GM21576 (cell line): ENCODE measurements around the gene ABCC11.
"Not testable (repeated sequence)": the region's sequence is repeated elsewhere in the genome, so short reads cannot be mapped to it uniquely, and the experiment has no call there.

Source experiments
- ATAC-seq: cut with Tn5 transposase; IDR thresholded peaks from one replicate; pipeline ENCODE4 v1.9.1; 2021; ENCODE audit warnings: mild to moderate bottlenecking, moderate library complexity; ENCODE audit not compliant: unreplicated experiment

Gene ABCC11

DNA sequence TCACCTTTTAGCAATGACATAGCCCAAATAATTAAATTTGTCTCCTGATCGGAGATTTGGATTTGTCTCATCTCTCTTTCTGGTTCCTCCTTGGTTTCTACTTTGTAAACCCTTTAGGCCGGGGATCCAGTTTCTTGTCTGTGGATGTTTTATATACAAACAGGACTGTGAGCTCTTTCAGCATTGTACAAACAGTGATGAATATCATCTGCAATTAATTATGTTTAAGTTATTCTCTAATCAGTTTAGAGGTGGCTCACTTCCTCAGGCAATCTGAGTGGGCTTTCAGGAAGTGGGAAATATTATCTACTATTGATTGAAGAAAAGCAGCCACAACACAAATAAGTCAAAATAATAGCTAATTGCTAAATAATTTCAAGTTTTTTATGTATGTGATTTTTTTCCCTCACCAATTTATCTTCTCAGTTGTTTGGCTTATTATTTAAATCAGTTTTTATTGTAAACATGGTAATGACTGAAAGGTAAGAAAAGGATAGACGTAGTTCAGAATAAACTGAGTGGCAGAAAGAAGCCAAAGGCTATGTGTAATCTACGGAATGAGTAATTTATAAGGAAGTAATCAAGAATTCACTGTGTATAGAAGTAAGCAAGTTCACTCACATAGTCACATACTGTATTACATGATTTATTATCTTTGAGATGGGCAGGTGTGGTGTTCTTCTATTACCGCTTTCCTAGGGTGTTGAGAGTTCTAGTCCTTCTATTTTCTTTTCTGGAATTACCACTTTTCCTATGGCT lies 3.4 kb upstream of the ABCC11 start:
- ATAC-seq = no peak

DNA sequence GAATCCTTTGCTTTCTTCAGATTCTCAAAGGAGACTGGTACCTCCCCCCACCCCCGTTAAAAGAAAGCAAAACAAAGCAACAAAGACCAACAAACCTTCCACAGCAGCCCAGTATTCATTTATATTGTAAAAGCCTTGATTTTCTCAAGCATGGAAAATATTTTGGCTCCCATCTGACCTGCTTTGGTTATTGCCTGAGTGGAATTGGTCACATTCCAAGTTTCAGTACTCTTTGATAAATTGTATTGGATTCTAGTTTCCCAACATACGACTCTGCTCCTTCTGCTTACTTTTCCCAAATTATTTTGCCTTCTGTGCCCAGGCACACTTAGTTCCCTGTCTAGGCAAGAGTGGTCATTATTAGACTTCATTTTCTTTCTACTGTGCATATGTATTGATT lies 1.3 kb downstream of the ABCC11 start:
- ATAC-seq = no peak

DNA sequence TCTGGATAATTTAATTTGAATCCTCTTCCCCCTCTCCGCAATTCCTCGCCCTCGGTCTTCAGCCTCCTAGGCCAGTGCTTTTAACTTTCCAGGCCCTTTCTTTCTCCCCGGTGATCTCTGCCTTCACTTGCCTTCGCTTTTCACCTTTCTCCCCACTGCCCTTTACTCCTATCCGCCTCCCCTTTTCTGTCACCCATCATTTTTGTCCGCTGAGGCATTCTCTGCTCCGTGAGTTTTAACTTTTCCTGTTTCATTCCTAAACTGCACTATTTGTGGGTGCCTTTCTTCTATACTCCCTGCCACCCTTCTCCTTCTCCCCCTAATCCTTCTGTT lies 2.5 kb downstream of the ABCC11 start:
- no peak for ATAC-seq

DNA sequence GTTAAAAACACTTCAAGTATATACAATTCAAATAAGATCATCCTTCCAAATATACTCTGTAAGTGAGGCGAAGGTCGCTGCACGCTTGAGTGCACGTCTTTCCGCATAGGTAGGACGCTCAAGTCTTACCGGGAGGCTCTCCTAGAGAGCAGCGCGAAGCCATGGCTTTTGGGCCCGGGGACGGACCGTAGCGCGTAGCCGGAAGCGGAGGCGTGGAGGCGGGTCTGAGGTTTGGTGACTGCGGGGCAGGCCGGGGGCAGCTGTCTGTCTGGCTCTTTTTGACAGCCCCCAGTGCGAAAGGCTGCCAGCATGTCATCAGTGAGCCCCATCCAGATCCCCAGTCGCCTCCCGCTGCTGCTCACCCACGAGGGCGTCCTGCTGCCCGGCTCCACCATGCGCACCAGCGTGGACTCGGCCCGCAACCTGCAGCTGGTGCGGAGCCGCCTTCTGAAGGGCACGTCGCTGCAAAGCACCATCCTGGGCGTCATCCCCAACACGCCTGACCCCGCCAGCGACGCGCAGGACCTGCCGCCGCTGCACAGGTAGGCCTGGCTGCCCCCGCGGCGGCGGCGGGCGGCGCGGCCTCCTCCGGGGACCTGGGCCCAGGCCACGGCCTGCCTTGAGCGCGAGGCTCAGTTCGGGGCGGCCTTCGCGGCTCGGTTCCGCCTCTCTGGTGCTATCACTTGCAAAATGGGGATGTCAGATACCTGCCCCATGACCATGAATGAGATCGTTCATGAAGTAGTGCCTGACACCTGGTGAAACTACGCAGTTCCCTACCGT lies 3.1 kb downstream of the ABCC11 start, which contains the start of gene LONP2:
LONP2 (plus strand) TSS at position 221 of the 783 bp plus-strand sequence; CDS start at position 310, 89 bp downstream.
- ATAC-seq = peak; percentile 96

DNA sequence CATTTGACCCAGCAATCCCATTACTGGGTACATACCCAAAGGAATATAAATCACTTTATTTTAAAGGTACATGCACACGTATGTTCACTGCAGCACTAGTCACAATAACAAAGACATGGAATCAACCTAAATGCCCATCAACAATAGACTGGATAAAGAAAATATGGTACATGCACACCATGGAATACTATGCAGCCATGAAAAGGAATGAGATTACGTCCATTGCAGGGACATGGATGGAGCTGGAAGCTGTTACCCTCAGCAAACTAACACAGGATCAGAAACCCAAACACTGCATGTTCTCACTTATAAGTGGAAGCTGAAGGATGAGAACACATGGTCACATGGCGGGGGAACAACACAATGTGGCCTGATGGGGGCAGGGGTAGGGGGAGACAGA lies 7.2 kb downstream of the ABCC11 start:
- not testable (repeated sequence) for ATAC-seq

DNA sequence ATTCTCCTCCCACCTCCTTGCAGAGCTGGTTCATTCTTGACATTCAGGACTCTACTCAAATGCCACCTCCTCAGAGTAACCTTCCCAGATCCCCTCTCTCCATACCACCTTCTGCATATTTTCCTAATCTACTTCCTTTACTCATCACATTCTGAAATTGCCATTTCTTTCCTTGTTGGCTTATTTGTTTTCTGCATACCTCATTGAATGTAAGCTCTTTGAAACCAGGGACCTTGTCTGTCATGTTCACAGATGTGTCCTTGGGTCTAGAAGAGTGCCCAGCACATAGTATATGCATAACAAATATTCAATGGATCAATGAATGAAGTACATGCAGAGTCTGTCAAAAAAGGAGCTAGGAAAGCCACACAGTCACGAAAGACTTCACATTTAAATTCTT lies 11.1 kb downstream of the ABCC11 start:
- no peak for ATAC-seq

DNA sequence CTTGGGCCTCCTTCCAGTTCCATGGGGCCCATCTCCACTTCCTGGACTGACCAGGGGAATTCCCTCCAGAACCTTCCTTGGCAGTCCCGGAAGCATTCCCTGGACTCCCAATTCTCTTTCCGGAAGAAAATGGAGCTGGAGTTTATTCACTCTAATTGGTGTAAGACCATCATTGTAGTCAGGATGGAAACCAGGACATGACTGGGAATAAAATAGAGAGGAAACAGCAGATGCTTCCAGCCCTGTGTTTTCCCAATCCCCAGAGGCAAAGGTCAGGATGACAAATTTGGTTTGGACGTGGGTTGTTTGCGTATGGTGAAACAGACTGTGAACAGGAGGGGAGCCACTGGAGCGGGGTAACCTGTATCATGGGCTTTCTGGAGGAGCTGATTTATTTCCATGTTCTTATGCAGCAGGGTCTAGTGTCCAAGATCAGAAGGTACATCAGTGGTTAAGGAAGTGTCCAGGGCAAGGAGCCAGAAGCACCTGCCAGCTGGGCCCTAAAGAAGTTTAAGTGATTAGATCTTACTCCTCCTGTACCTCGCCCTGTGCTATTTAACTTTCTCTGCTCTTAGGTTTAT lies 11.7 kb downstream of the ABCC11 start:
- ATAC-seq = no peak

DNA sequence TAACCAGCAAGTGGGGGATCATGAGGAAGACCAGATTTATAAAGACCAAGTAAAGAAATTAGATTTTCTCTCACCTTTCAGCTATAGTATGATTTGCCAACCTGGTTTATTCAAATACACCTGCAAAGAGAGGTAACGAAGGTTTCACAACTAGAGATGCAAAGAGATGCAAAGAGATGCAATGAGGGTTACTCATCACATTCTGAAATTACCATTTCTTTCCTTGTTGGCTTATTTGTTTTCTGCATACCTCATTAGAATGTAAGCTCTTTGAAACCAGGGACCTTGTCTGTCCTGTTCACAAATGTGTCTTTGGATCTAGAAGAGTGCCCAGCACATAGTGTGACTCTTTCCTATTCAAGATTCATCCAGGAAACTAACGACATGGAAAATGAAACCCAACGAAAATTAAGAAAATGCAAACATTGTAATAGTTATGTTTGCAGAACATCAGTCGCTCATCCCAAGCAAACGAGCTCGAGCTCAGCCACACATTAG lies 12.2 kb downstream of the ABCC11 start:
- no peak for ATAC-seq

DNA sequence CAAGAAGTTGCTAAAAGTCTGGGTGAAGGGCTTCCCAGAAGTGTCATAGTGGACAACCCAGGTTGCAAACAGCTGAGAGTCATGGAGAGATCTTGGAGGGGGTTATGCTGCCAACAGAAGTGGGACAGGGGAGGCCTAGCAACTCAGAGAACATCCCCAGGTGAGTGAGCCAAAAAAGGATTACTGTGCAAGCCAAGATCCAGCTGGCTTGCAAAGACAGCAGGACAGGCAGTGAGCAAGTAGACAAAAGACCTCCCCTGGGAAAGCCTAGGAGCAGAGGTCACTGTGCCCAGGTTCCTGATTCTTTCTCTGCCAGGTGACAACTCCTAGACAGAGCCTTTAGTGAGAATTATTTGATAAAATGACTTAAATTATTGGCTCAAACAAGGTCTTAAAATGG lies 12.7 kb downstream of the ABCC11 start:
- ATAC-seq = no peak

DNA sequence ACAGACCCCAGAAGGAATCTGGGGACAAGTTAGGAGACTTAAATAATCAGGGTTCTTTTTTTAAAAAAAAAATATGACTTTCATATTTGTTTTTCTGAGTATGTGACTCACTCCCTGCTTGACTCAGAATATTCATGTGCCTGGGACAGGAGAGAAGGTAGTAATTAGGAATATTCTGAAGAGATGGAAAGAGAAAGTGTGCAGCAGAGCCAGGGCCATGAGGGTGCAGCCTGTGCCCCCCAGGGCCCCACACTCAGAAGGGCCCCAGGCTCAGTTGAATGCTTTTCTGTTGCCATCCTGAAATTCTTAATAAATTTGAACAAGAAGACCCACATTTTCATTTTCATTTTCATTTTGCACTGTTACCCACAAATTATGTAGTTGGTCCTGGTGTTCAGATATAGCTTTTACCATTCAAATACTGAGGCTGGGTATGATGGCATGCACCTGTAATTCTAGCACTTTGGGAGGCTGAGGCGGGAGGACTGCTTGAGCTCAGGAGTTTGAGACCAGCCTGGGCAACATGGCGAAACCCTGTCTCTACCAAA lies 14.8 kb downstream of the ABCC11 start:
- ATAC-seq = no peak

DNA sequence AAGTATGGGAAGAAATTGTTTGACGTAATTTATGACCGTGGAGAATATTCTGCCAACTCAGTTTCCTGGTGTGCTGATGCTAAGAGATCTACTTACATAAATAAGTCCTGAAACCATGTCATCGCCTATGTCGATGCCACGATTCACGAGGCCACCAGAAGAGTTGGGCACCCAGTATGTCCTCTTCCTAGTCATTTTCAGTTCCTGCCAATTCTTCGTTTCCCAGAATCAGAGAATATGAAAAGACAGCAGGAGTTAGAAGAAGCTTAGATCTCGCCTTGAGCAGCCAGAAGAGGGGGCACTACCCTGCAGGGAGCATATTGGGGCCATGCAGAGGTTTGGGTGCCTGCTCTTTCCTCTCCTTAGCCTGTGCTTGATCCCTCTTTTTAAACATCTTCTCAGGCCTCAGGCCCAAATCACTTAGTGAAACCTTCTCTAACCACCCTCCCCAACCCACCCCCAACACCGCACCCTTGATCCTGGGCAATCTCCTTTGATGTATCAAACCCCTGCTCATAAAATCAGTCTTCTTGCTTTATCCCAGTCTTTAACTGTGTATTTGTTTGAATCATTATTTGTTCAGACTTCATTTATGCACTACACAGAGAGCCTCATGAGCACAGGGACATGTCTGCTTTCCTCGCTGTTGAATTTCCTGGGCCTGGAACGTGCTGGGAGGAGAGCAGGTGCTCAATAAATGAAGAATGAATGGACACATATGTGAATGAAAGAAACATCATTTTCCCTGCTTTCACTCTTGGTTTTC lies 15.4 kb downstream of the ABCC11 start:
- ATAC-seq = no peak

DNA sequence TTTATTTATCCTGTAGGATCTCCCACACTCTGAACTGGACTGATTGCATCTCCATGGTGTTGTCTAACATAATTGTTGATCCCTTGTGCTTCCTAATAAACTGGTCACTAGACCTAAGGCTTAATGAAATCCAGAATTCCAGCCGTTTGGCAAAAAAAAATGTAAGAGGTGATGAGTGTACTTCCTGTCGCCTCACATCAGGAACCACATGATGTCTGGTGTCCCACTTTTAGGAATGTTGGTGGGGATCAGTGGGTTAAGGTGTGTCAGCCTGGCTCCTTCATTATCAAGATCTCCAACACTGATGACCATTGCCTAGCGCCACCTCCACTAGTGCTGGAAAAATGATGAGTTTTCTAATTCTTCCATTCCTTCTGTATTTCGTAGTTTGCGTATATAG lies 21.9 kb downstream of the ABCC11 start:
- no peak for ATAC-seq

DNA sequence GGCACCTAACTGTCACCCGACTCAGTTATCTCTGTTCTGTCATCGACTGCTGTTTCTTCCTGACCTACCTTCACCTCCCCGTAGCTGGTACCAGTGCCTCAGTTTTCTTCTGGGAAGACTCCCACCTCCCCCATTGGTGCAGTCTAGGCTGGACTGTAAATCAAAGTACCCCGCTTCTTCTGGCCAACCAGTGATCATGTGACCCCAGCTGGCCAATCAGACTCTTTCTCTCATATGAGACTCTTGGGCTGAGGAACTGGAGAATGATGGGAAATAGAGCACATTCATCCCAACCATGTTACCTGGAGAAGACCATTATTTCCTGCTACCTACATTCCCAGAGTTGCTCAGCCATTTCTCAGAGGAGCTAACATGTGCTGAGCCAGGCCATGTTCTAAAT lies 23.8 kb downstream of the ABCC11 start:
- ATAC-seq = no peak

DNA sequence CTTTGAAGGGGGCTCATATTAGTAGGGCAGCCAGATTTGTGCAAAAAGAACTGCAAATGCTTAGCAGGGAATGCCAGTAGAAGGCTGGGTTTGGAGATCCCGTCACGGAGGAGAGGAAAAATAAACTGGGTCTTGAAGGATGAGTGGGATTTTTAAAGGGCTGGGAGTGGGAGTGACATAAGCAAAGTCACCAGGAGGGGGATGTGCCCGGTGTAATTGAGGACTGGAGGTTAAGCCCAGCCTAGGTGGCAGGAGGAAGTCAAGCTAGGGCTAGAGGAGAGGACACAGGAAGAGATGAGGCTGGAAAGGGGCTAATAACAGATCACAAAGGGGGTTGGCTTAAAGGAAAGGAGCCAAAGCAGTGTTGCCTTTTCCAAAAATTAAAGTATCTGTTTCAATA lies 26.4 kb downstream of the ABCC11 start:
- ATAC-seq = no peak

DNA sequence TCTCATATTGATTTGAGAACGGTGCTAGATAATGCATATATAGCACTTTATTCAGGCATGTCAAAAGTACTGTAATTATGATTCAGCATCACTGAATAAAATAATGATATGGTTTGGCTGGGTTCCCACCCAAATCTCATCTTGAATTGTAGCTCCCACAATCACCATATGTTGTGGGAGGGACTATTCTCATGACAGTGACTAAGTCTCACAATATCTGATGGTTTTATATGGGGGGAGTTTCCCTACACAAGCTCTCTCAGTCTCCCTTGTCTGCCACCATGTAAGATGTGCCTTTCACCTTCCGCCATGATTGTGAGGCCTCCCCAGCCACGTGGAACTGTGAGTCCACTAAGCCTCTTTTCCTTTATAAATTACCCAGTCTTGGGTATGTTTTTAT lies 28.9 kb downstream of the ABCC11 start:
- no peak for ATAC-seq

DNA sequence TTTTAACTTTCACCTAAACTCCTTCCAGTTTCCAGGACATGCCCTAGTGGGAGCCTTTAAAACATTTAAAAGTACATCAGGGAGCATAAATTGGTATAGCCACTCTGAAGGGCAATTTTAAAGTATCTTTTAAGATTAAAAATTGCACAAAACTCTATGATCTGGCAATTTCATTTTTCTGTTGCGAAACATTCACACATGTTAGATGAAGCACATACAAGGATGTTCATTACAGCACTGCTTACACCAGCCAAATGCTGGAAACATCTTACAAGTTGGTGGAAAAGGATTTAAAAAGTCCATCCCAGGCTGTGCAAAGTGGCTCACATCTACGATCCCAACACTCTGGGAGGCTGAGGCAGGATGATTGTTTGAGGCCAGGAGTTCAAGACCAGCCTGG lies 29.6 kb downstream of the ABCC11 start:
- no peak for ATAC-seq

DNA sequence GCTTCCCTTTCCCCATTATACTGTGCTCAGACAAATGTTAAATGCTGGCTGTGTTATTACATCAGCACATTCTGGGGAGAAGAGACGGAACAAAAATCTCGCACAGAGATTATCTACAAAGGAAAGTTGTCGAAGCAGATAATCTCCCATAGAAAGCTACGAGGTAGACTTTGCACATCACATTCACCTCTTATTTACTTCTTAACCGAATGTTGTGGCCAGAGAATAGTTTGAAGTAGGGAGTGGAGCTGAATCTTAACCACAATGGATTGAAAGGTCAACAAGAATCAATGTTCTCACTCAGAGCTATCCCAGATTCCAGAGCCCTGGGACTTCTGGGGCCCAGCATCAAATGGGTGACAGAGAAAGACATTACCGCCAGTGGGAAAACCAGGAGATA lies 31.6 kb downstream of the ABCC11 start:
- ATAC-seq = no peak

DNA sequence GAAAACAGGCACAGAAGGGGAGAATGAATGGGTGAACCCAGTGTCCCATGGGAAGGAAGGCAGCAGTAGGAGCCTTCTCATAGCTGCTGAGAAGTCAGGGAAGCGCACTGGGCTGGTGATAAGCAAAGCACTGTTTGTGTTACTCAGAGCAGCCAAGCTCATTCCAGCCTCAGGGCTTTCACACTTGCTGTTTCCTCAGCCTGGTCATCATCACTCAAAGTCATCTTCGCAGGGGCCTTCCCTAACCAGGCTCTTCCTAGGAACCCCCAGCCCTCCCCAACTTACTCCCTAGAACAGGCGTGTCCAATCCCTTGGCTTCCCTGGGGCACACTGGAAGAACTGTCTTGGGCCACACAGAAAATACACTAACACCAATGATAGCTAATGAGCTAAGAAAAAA lies 35.3 kb downstream of the ABCC11 start:
- ATAC-seq = no peak

DNA sequence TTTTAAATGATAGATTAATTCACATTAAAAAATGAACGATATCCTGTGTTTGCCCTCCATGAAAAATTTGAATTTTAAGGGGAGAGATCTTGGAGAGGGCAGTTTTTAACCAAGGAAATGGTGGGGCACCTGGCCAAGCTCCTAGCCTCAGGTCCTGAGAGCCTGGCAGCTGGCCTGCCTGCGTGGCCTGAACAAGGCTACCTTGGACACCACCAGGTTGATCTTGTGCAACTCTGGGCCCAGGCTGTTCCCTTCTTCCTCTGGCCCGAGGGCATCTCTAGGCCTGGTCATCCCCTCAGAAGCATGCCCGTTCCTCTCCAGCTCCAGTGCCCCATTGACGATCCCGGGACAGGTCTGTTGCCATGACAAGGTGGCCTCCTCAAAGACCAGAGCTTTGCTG lies 36.6 kb downstream of the ABCC11 start:
- no peak for ATAC-seq

DNA sequence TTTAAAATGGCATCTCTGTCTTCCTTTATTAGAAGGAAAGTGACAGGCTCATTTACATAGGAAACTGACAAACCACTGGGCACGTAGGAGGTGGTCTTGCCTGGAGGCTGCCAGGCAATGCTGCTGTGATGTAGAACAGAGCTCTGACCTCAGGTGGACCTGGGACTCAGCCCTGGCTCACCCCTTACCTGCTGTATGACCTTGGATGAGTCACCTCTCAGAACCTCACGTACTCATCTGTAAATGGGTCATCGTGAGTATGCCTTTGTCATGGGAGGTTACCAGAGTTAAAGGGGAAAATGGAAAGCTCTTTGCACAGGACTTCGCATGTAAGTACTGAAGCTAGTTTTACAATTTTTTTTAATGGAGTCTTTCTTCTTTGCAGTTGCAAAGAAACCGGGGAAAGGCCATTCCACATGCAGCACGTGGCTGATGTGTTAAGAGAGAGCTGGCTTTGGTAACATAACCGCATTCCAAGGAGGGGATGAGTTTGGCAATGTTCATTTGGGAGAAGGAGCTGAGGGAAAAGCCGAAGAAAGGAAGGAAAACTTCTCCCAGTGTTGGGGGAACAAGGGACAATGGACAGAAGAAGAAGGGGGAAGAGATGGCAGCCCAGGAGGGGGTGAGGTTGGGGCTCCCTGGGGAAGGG lies 40.6 kb downstream of the ABCC11 start:
- no peak for ATAC-seq

DNA sequence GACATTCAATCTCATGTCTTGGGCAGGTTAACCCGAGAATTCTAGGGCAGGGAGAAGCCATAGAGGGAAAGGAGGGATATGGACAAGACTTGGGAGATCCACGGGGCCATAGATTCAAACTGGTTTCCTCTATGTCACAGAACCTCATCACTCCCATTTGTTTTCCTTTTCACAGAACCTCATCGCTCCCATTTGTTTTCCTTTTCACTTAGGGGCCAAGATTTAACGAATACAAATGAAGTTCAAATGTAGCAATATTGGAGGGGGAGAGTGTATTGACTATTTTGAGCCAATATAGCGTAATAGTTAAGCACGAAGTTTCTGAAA lies 42.6 kb downstream of the ABCC11 start:
- no peak for ATAC-seq
